Fibroblast of skin of right quadriceps (primary cell): ENCODE data around the gene HCK.
A peak's percentile ranks its signal among the peaks of the same experiment; 100 is the strongest.

Source experiments
- DNase-seq: peaks from one replicate; pipeline ENCODE4 v3.0.0-alpha.2; 2013

HCK gene

GRCh38 chr20:32064667-32065066, 12.6 kb downstream of the HCK start:
- no peak for DNase-seq

GRCh38 chr20:32067234-32067821, 15.3 kb downstream of the HCK start:
- peak; percentile 98 for DNase-seq

GRCh38 chr20:32068174-32068573, 16.1 kb downstream of the HCK start:
- DNase-seq: no peak

GRCh38 chr20:32069711-32070110, 17.7 kb downstream of the HCK start:
- no peak for DNase-seq

- no peak for DNase-seq
Measured at GRCh38 chr20:32070282-32070681, 18.2 kb downstream of the HCK start.

GRCh38 chr20:32070690-32071213, 18.7 kb downstream of the HCK start:
- no peak for DNase-seq

- DNase-seq: no peak
Measured at GRCh38 chr20:32071395-32072167, 19.5 kb downstream of the HCK start.

- DNase-seq: peak; percentile 9
Measured at GRCh38 chr20:32072168-32072750, 20.2 kb downstream of the HCK start.

GRCh38 chr20:32075534-32075933, 23.5 kb downstream of the HCK start:
- DNase-seq: no peak

- no peak for DNase-seq
Measured at GRCh38 chr20:32077190-32077589, 25.1 kb downstream of the HCK start.

GRCh38 chr20:32078322-32078721, 26.3 kb downstream of the HCK start:
- DNase-seq: no peak

- no peak for DNase-seq
Measured at GRCh38 chr20:32078791-32079190, 26.7 kb downstream of the HCK start.

- no peak for DNase-seq
Measured at GRCh38 chr20:32079655-32080109, 27.6 kb downstream of the HCK start.

- DNase-seq: no peak
Measured at GRCh38 chr20:32080783-32081182, 28.7 kb downstream of the HCK start.

- no peak for DNase-seq
Measured at GRCh38 chr20:32083469-32083868, 31.4 kb downstream of the HCK start.

GRCh38 chr20:32087070-32087469, 35.0 kb downstream of the HCK start:
- no peak for DNase-seq

GRCh38 chr20:32088759-32089158, 36.7 kb downstream of the HCK start:
- DNase-seq: no peak

GRCh38 chr20:32089637-32090362, 37.8 kb downstream of the HCK start:
- DNase-seq: no peak

- DNase-seq: peak; percentile 73
Measured at GRCh38 chr20:32091888-32092346, 39.9 kb downstream of the HCK start.

GRCh38 chr20:32098786-32099185, 46.7 kb downstream of the HCK start:
- no peak for DNase-seq

GRCh38 chr20:32108814-32109391, 56.9 kb downstream of the HCK start:
- no peak for DNase-seq

GRCh38 chr20:32109392-32110172, 57.5 kb downstream of the HCK start, which contains the start of gene TM9SF4:
TM9SF4 (plus strand) TSS chr20:32109714; CDS start chr20:32109741, 27 bp downstream.
- peak; percentile 96 for DNase-seq
